Thyroid gland (tissue), 4 donors: ENCODE results near the gene JAG1.

Experiments
- CTCF ChIP-seq, 6 experiments: fragments of 200-600 bp in 3 of 6; fragments of 450-650 bp in 3 of 6; sonication (generic) in 3 of 6; IDR thresholded peaks; one replicate each; pipeline ENCODE4 v1.5.1; 2016 to 2019; ENCODE audit warnings: antibody characterized with exemption in 6 of 6, mild to moderate bottlenecking in 2 of 6, inconsistent platforms in 1 of 6, moderate library complexity in 1 of 6
- POLR2A ChIP-seq, 2 donors: fragments of 450-650 bp; IDR thresholded peaks; one replicate each; pipeline ENCODE4 v1.6.1; 2017; ENCODE audit warnings: antibody characterized with exemption in 2 of 2, mild to moderate bottlenecking in 2 of 2, moderate library complexity in 1 of 2

DNA sequence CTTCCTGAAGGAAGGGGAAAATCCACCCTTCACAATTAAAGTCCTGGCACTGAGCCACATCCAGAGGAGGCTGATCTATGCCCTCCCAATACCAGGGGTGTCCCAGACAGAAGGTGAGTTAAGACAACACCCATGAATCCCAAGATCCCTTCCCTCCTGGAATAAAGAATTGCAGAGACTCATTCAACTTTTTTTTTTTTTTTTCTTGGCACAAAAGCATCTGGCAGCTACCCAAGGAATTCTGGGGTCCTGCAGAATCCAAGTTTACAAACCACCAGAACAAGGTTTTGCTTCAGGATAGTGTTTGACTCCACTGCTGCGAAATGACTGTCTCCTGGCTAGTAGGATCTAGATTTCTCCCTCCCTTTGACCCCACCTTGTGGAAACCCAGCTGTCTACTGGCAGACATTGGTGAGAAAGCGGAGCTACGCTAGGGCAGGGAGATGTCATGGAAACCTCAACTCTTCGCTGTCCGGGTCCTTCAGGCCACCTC is 37.4 kb downstream of the JAG1 start:
- no peak for TF ChIP-seq CTCF (IDR thresholded peaks at IDR 0.05)
- TF ChIP-seq POLR2A (IDR thresholded peaks at IDR 0.05) = no peak
